Occipital lobe (tissue), 2 donors: Measurements from ENCODE around the gene ARHGAP1. TPM values are rescaled to one million over a fixed set of nuclear protein-coding genes. Genes with fewer than 3 reads are reported as not detected.

Experiments
- DNase-seq: peaks from one replicate; lab custom pipeline; 2025; lab: John Stamatoyannopoulos, UW
- total RNA-seq: library from RNA; depleted of rRNA; stranded (reverse); fragments of >200 nt; gene quantifications from one replicate; pipeline ENCODE4 v1.2.3, GENCODE V29; 2014

Gene ARHGAP1
- total RNA-seq, 1 donor from 2014 or later: 17.6 TPM

DNA sequence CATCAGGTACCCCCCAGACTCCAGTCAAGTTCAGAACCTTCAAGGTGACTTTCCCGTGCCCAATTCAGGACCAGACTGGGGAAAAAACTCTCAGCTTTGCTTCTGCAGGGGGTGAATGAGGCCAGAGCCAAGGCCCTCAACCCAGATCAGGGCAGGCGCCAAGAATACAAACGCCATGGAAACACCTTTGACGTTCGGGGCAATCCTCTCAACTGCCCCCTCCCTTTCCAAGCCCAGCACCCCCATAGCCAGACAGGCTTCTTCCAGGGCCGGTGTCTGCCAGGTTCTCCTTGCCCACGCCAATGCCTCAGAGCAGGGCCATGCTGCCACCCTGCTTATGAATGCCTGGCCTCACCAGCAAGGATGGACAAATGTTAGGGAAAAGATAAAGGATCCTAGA lies 5.8 kb downstream of the ARHGAP1 start:
- no peak for DNase-seq

DNA sequence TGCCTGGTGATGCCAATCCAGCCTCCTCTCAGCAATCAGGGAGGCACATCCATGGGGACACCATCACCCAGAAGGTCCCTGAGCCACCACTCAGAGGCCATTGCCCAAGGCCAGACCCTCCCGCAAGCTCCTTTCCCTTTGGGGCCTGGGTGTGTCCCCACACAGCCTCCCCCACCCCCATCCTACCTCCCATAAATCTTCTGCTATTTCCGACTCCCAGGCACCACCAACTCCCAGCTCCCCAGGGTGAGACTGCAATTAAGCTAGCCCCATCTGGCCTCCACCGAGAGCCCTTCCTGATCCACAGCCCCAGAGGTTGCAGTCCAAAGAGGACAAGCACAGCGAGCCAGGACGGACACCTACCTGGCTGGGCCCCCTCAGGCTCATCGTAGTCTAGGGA lies 6.3 kb downstream of the ARHGAP1 start:
- no peak for DNase-seq

- no peak for DNase-seq
These were observed 6.8 kb downstream of the ARHGAP1 start for GRCh38 chr11:46693597-46694012.

DNA sequence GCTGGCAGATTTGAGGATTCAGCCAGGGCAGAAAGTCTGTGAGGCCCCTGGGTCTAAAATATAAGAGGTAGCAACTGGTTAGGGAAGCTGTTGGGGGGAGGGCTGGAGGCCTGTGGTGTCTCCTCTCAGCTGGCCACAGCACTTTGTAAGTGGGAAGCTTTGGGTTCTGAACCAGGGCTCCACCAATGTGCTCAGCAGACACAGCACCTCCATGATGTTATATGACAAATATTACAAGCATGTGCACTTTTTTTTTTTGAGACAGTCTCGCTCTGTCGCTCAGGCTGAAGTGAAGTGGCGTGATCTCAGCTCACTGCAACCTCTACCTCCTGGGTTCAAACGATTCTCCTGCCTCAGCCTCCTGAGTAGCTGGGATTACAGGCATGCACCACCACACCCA lies 8.0 kb downstream of the ARHGAP1 start:
- DNase-seq: no peak

GRCh38 chr11:46690702-46691101 lies 9.7 kb downstream of the ARHGAP1 start:
- no peak for DNase-seq

DNA sequence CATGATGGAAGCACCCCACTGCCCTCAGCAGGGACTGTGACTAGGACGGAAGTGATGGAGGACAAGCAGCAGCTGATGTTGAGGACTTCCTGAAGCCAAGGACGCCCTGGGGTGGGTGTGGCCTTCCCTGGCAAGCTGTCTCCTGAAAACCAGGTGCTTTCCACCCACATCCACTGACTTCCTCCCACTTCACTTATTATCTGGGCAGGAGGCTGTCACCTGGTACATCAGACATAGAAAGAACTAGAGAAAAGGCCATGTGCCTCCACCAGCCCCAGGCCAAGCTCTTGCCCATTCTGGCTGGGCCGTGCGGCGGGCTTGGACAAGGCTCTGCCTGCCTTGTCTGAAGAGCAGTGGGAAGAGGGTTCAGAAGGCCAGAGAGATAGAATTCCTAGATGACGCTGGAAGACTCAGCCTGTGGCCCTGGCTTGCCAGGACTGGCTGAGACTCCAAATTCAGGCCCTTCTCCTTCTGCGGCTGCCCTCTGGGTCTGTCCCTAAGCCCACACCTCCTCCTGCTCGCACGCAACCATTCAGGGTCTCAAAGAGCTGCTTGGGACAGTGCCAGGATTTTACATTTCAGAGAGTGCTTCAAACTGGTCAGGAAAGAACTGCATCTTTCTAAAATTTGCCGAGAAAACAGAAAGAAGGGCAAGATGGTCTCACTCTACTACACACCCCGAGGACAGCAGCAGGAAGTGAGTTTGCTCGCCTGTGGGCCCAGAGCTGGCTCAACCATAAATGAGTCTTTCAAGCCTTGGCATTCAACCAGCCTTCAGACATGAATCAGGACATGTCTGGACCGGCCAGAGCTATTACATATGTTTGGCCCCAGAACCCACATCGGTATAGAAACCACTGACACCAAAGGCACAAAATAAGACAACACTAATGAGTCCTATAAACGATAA lies 13.3 kb downstream of the ARHGAP1 start:
- no peak for DNase-seq

- DNase-seq: no peak
These were observed 16.1 kb downstream of the ARHGAP1 start for GRCh38 chr11:46684367-46684766.

- DNase-seq: no peak
These were observed 17.4 kb downstream of the ARHGAP1 start for GRCh38 chr11:46682773-46683752.

GRCh38 chr11:46681814-46682213 lies 18.6 kb downstream of the ARHGAP1 start:
- DNase-seq: no peak

GRCh38 chr11:46680815-46681214 lies 19.6 kb downstream of the ARHGAP1 start:
- no peak for DNase-seq

DNA sequence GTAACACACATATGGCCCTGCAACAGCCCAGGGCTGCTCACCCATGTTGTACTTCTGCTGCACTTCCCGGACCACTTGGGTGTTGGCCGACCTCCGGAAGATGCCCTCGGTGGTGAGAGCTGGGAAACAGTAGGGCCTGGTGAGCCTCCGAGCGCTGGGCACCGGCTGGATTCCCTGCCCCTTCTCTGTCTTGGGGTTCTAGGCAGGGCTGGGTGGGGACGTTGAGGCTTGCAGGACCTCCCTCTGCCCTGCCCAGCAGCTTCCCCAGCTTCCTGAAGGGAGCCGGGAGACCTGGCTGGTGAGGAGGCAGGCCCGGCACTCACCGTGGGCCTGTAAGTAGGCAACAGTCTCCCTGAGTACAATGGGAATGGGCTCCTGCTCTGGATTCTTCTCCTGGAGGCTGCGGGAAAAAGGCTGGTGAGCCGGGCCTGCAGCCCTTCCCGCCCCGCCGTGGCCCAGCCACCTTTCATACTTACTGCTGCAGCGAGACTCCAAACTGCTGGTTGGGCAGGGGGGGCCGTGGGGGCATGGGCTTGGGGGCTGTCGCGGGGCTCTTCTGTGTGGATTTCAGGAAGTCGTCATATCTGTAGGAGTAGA lies 20.2 kb downstream of the ARHGAP1 start:
- no peak for DNase-seq

DNA sequence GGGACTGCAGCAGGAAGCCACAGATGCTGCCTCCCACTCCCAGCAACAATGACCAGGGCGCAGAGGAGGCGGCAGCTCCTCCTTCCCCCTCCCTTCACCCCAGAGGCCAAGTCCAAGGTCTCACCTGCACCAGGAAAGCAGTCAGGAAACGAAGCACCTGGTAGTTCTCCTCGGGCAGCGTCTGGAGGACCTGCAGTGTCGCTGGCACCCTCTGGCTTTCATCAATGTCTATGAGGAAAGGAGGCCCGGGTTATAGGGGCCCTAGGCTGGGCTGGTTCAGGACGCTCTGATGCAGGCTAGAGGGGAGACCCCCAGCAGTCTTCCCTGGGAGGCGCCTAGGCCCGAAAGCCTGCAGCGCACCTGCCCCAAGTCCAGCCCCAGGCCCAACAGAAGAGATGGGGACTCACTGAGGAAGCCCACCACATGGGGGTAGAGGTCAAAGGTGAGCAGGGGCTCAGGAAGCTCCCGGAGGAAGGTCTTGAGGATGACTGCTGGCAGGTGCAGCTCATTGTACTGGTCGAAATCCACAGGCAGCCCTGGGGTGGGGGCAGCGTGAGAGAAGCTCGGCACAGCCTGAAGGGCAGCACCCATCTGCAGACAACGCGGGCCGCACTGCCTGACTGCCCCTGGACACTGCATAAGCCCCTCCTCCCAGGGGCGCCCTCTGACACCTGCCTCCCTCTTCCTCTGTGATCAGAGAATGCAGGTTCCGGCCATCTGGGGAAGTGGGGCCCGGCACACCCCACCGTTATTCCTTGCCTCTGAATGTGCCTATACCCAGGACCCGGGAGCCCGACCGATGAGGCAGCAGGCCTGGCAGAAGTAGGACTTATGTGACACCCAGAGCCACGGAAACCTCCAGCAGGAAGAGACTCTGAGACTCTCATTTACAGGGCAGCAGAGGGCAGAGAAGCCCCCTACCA lies 20.9 kb downstream of the ARHGAP1 start:
- DNase-seq: no peak

- DNase-seq: no peak
These were observed 21.7 kb downstream of the ARHGAP1 start for GRCh38 chr11:46678741-46679130.

DNA sequence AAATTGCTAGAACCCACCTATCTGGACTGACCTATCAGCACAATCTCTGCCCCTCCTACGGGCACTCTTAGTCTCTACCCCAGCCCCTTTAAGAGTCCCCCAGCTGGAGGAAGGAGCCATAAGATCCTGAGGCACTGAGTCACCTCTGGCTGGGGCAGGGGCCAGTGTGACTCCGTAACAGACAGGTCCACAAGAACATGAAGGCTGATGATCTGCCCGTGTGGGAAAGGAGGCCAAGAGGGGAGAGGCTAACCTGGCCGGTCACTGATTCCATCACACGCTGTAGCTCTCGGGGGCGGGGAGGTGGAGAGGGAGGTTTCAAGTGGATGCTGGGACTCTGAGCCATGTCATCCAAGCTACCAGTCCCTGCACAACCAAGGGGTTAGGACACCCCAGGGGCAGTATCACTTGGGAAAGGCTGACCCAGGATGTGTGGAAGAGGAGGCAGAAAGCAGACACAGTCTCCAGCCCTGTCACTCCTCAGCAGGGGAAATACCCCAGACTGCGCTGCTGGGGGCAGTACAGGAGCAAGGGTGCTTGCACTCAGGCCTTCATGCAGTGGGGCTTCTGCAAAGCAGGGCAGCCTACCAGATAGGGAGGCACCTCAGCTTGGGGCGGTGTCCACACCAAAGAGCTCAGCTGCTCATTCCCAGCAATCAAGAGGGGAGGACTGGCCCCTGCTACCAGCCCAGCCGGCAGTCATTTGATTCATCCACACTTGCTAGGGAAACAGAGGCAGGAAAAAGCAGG lies 22.3 kb downstream of the ARHGAP1 start:
- DNase-seq: no peak

DNA sequence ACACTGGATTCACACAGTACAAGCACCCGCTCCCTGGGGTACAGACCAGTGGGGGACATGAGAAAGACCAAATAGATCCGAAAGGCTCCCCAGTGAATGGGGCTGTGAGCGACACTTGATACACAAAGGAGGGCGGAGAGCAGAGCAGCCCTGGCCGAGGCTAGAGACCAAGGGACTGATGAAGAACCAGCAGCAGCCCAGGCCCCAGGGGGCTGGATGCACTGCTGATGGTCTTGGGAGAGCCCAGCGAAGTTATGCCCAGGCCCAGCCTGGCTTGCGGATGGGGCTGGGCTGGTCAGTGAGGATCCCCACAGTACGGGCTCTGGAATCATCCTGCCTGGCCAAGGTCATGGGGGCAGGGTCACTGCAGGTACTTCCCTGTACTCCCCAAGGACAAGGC lies 23.2 kb downstream of the ARHGAP1 start:
- DNase-seq: no peak

DNA sequence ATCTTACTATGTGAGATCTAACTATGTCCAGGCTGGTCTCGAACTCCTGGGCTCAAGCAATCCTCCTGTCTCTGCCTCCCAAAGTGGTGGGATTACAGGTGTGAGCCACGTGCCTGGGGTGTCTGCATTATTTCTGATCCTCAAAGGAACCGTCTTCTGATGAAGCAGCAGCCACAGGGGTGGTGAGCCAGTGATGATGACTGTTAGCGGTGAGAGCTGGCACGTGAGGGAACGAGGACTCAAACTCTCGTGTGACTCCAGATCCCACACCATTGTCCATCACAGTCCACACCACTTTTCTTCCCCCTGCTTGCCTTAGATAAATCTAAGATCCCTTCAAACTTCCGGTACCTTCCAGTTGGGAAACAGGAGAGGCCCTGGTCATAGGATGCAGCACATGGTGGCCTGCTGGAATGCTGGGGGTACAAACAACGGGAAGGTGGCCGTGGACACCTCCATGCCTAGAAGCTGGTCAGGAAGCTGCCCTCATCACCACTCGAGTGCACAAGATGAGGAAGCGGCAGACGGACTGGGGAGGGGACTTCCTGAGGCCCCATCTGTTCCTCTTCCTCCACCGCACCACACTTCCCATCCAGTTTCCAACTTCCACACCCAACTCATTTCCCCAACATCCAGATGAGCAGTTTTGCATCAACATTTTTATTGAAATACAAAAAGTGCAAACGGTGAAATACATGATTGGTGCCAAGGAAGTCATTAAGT lies 23.8 kb downstream of the ARHGAP1 start:
- DNase-seq: no peak

- DNase-seq: no peak
These were observed 24.5 kb downstream of the ARHGAP1 start for GRCh38 chr11:46675949-46676348.

GRCh38 chr11:46675288-46675851 lies 25.0 kb downstream of the ARHGAP1 start:
- DNase-seq: no peak
